Bronchial epithelial cell (primary cell): ENCODE measurements around the gene MSRB1. TPM values are rescaled to one million over a fixed set of nuclear protein-coding genes. Genes with fewer than 3 reads are reported as not detected.

Experiments
- DNase-seq: peaks from one replicate; pipeline ENCODE4 v3.0.0-alpha.2; 2010; ENCODE audit warnings: low read depth
- FAIRE-seq: peaks from 2 replicates; lab custom pipeline; 2011; peaks lifted over from hg19 to GRCh38; lab: Jason Lieb, UNC
- H3K27me3 ChIP-seq: 2 replicates; pipeline ENCODE4 v1.5.1; 2011; ENCODE audit warnings: low read length; ENCODE audit not compliant: control insufficient read depth, insufficient read depth
- H3K36me3 ChIP-seq: 2 replicates; pipeline ENCODE4 v1.5.1; 2011; ENCODE audit warnings: low read length; ENCODE audit not compliant: control insufficient read depth, insufficient read depth
- H3K4me3 ChIP-seq: 2 replicates; pipeline ENCODE4 v1.5.1; 2011; ENCODE audit warnings: mild to moderate bottlenecking, low read depth, low read length, control low read depth
- CTCF ChIP-seq: IDR thresholded peaks from 2 replicates; pipeline ENCODE4 v1.5.1; 2011; ENCODE audit warnings: mild to moderate bottlenecking, moderate library complexity, low read length, control low read depth, inconsistent platforms; ENCODE audit not compliant: insufficient read depth, severe bottlenecking
- total RNA-seq: library from RNA; depleted of rRNA; stranded (reverse); fragments of >200 nt; gene quantifications from 2 replicates; pipeline ENCODE4 v1.2.1, GENCODE V29; 2014

The MSRB1 gene
- total RNA-seq, 1 donor from 2014 or later, result 2.9 TPM

- TF ChIP-seq CTCF, result peak; percentile 18
- peak within 1 kb of the TSS; percentile 66 for H3K4me3 ChIP-seq
- peaks cover 10% of the 10 kb centered on the region for H3K36me3 ChIP-seq
- peaks cover 9% of the 10 kb centered on the region for H3K27me3 ChIP-seq
- DNase-seq, result peak; percentile 56
- no peak for FAIRE-seq
These were observed 40.7 kb upstream of the MSRB1 start, which contains the start of gene GFER for GRCh38 chr16:1983544-1984346. TSS of gene GFER (plus strand) at chr16:1984193. CDS start at chr16:1984219, 26 bp downstream.

- DNase-seq (no peak), FAIRE-seq (no peak)
- peak; percentile 19 for TF ChIP-seq CTCF
- peaks cover 5% of the 10 kb centered on the region for H3K27me3 ChIP-seq
- H3K36me3 ChIP-seq, result peaks cover 13% of the 10 kb centered on the region
- H3K4me3 ChIP-seq, result peak overlapping the region; percentile 66
These were observed 40.1 kb upstream of the MSRB1 start for GRCh38 chr16:1982991-1983543.

- no peak overlapping the region for H3K4me3 ChIP-seq
- FAIRE-seq, result no peak
- peaks cover 18% of the 10 kb centered on the region for H3K36me3 ChIP-seq
- DNase-seq, result no peak
- TF ChIP-seq CTCF, result no peak
- H3K27me3 ChIP-seq, result peaks cover 5% of the 10 kb centered on the region
These were observed 39.0 kb upstream of the MSRB1 start for GRCh38 chr16:1982013-1982433.

GRCh38 chr16:1981398-1981836 lies 38.4 kb upstream of the MSRB1 start, which contains the start of gene NOXO1:
TSS of gene NOXO1 (minus strand) at chr16:1981469. CDS start at chr16:1981179, 290 bp downstream.
- Histone ChIP-seq H3K4me3 (peak within 1 kb of the TSS; percentile 50), H3K27me3 (peaks cover 5% of the 10 kb centered on the region), H3K36me3 (peaks cover 17% of the 10 kb centered on the region)
- TF ChIP-seq CTCF, result no peak
- FAIRE-seq, result no peak
- DNase-seq, result no peak

- peaks cover 5% of the 10 kb centered on the region for H3K27me3 ChIP-seq
- no peak overlapping the region for H3K4me3 ChIP-seq
- FAIRE-seq (no peak), DNase-seq (no peak)
- no peak for TF ChIP-seq CTCF
- H3K36me3 ChIP-seq, result peaks cover 13% of the 10 kb centered on the region
These were observed 37.7 kb upstream of the MSRB1 start for GRCh38 chr16:1980770-1981087.
